Lower leg skin (tissue), 4 donors: ENCODE measurements around the gene FETUB. TPM values are rescaled to one million over a fixed set of nuclear protein-coding genes. Genes with fewer than 3 reads are reported as not detected.

ENCODE experiments used
- DNase-seq, 2 donors: peaks; one replicate each; pipeline ENCODE4 v3.0.0-alpha.2; 2019; ENCODE audit warnings: low spot score in 2 of 2
- H3K4me3 ChIP-seq: fragments of 200-600 bp; sonication (generic); 2 replicates; pipeline ENCODE4 v1.5.1; 2017; ENCODE audit warnings: mild to moderate bottlenecking, low read depth; ENCODE audit not compliant: poor library complexity, severe bottlenecking
- CTCF ChIP-seq, 3 donors: fragments of 450-650 bp; IDR thresholded peaks; one replicate each; pipeline ENCODE4 v1.5.1; 2016; ENCODE audit warnings: antibody characterized with exemption in 3 of 3, mild to moderate bottlenecking in 3 of 3, moderate library complexity in 2 of 3
- POLR2A ChIP-seq, 2 donors: fragments of 450-650 bp; IDR thresholded peaks; one replicate each; pipeline ENCODE4 v1.6.1; 2016 to 2017; ENCODE audit warnings: antibody characterized with exemption in 2 of 2, mild to moderate bottlenecking in 1 of 2, moderate library complexity in 1 of 2
- WGBS, 2 donors: methylation state at CpG; one replicate each; pipeline ENCODE4 v1.1.5; 2018; 5-methylcytosine and 5-hydroxymethylcytosine counted together
- intact Hi-C: fragments of 100-400 bp; cut with DNase I; formaldehyde crosslinking; loops from one replicate; pipeline ENCODE4 v1.15.0; 2023; ENCODE audit warnings: low total_unique reads
- total RNA-seq, 4 donors: library from RNA; depleted of rRNA; stranded (reverse); fragments of >200 nt; gene quantifications; one replicate each; pipeline ENCODE4 v1.1.0, GENCODE V29; 2016

Gene FETUB
- total RNA-seq, 4 donors from 2014 or later: 4.0 to 13.5 (median 9.3) TPM

- TF ChIP-seq CTCF (IDR thresholded peaks at IDR 0.05) (no peak), POLR2A (IDR thresholded peaks at IDR 0.05) (no peak)
- H3K4me3 ChIP-seq: no peak overlapping the region
- 84 to 91% methylated on average over 8 of the region's 8 CpGs for WGBS, 2 donors
- no peak for DNase-seq
- intact Hi-C loops: no loop called here
These were observed 30.8 kb upstream of the FETUB start for GRCh38 chr3:186609247-186609868.

- no peak for DNase-seq
- 60 to 82% methylated on average over 3 to 5 of the region's 5 CpGs for WGBS, 2 donors
- H3K4me3 ChIP-seq: no peak overlapping the region
- intact Hi-C loops: loop anchor here (10.0 kb wide), 2 partner anchors 143 to 213 kb away; no protein-coding TSS in a partner anchor
- TF ChIP-seq CTCF (IDR thresholded peaks at IDR 0.05) (no peak), POLR2A (IDR thresholded peaks at IDR 0.05) (no peak)
These were observed 28.1 kb upstream of the FETUB start for GRCh38 chr3:186612065-186612464.

DNA sequence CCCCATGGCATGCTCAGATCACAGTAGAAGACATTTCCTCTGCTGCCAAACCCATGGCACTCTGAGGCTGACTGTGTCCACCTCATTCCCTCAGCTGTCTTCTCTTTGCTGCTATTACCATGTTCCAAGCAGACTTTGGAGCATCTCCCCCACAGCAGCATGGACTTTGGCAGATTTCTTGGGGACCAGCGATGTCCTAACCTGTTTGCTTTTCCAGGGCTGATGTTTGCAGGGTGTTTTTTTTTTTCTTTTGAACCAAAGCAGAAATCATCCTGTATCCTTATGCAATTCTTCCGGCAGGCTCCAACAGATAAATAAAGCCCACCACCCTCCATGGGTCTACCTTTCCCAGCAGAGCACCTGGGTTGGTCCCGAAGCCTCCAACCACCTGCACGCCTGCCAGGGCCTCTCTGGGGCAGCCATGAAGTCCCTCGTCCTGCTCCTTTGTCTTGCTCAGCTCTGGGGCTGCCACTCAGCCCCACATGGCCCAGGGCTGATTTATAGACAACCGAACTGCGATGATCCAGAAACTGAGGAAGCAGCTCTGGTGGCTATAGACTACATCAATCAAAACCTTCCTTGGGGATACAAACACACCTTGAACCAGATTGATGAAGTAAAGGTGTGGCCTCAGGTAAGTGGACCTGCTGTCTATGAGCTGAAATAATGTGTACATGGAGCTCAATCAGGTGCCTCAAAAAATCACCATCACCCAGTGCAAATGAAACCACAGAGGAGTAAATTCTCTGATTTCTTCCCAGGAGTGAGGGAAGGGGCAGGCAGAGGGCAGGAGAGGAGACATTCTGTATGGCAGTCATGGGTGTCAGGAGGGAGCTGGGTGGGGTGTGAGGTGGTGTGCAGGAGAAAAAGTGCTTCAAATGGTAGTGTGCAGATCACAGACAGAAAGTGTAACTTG is 27.2 kb upstream of the FETUB start, which contains the start of gene AHSG:
TSS of gene AHSG (plus strand) at position 340 of the 916 bp plus-strand sequence. CDS start at position 422, 82 bp downstream.
- no peak within 1 kb of the TSS for H3K4me3 ChIP-seq
- TF ChIP-seq POLR2A (IDR thresholded peaks at IDR 0.05) (no peak), CTCF (IDR thresholded peaks at IDR 0.05) (no peak)
- intact Hi-C loops: loop anchor here (10.0 kb wide), 2 partner anchors 142 to 212 kb away; no protein-coding TSS in a partner anchor
- DNase-seq: no peak
- 82 to 83% methylated on average over 7 of the region's 7 CpGs for WGBS, 2 donors

DNA sequence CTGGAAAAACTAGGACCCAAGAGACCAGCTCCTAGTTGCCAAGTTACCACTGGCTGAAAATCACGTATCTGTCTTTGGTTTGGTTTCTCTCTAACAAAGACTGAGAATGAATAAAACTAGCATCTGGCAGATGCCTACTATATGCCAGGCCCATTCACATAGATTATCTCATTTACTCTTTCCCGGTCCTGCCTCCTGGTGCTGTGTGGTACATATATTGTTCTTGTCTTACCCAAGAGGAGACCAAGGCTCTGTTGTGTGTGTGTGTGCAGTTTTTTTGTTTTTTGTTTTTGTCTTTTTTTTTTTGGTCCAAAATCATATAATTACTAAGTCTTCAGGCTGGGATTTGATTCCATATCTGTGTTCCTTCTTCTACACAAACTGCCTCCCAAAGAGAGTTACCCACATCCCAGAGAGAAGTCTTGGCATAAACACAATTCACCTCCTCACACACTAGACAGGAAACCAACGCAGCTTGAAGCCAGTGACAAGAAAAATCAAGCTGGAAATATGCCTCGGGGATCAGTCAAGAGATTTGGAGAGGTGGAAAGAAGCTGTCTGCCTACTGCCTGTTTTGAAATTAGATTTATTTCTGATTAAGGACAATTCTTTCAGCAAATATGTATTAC is 26.4 kb upstream of the FETUB start:
- no peak for DNase-seq
- no peak overlapping the region for H3K4me3 ChIP-seq
- TF ChIP-seq POLR2A (IDR thresholded peaks at IDR 0.05) (no peak), CTCF (IDR thresholded peaks at IDR 0.05) (no peak)
- intact Hi-C loops: loop anchor here (10.0 kb wide), 2 partner anchors 141 to 211 kb away; no protein-coding TSS in a partner anchor
- WGBS, 2 donors: 50 to 53% methylated on average over 4 of the region's 4 CpGs

DNA sequence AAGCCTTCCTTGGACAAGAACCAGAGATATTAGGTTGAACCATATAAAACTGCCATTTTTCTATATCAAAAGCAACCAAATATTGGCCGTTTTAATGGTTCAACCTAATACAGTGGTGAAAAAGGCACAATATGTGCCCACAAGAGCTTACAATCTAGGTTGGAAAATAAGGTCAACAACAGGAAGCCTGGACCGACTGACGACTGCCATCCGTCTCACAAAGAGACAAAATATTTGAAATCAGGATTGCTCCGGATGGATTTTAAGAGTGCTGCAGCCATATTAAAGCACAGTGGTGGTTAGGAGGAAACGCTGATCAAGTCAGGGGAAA is 26.0 kb upstream of the FETUB start:
- TF ChIP-seq POLR2A (IDR thresholded peaks at IDR 0.05) (no peak), CTCF (IDR thresholded peaks at IDR 0.05) (no peak)
- DNase-seq: no peak
- intact Hi-C loops: loop anchor here (10.0 kb wide), 2 partner anchors 141 to 211 kb away; no protein-coding TSS in a partner anchor
- H3K4me3 ChIP-seq: no peak overlapping the region
- 58 to 64% methylated on average over 6 of the region's 6 CpGs for WGBS, 2 donors
